A549 (cell line): ENCODE data around the gene RCBTB2.

Experiments used
- BHLHE40 ChIP-seq: IDR thresholded peaks from 2 replicates; pipeline ENCODE4 v1.6.1; 2012; ENCODE audit warnings: low read depth, low read length, inconsistent platforms
- CBX8 ChIP-seq: fragments of 200-600 bp; sonication (generic); IDR thresholded peaks from 2 replicates; pipeline ENCODE4 v1.6.1; 2016
- CHD4 ChIP-seq: fragments of 200-600 bp; sonication (generic); IDR thresholded peaks from 2 replicates; pipeline ENCODE4 v1.6.1; 2016; ENCODE audit warnings: antibody characterized with exemption, mild to moderate bottlenecking, borderline replicate concordance
- EHMT2 ChIP-seq: fragments of 200-600 bp; sonication (generic); IDR thresholded peaks from 2 replicates; pipeline ENCODE4 v1.6.1; 2016; ENCODE audit warnings: antibody characterized with exemption, low read depth, mild to moderate bottlenecking, moderate library complexity
- ELK1 ChIP-seq: fragments of 150-350 bp; IDR thresholded peaks from 2 replicates; pipeline ENCODE4 v1.6.1; 2014; ENCODE audit warnings: low read depth, mild to moderate bottlenecking, low read length
- POLR2A ChIP-seq: IDR thresholded peaks from 2 replicates; pipeline ENCODE4 v1.6.1; 2012; ENCODE audit warnings: mild to moderate bottlenecking, low read length
- ZSCAN20 ChIP-seq: fragments of 250-450 bp; sonication (Bioruptor Pico); IDR thresholded peaks from 2 replicates; pipeline ENCODE4 v1.8.0; 2022; ENCODE audit warnings: mild to moderate bottlenecking, moderate library complexity
- TF ChIP-seq, protein P1 (sequence below): fragments of >200 bp; sonication (Bioruptor Twin); formaldehyde crosslinking; IDR thresholded peaks from 3 replicates; pipeline ENCODE4 v1.5.1; 2016
- TF ChIP-seq, protein P2 (sequence below): fragments of 200-600 bp; sonication (generic); IDR thresholded peaks from 2 replicates; pipeline ENCODE4 v1.6.1; 2016; ENCODE audit warnings: antibody characterized with exemption, mild to moderate bottlenecking, moderate library complexity

GRCh38 chr13:48515732-48516131 is 17.1 kb downstream of the RCBTB2 start:
- TF ChIP-seq, protein P1, sequence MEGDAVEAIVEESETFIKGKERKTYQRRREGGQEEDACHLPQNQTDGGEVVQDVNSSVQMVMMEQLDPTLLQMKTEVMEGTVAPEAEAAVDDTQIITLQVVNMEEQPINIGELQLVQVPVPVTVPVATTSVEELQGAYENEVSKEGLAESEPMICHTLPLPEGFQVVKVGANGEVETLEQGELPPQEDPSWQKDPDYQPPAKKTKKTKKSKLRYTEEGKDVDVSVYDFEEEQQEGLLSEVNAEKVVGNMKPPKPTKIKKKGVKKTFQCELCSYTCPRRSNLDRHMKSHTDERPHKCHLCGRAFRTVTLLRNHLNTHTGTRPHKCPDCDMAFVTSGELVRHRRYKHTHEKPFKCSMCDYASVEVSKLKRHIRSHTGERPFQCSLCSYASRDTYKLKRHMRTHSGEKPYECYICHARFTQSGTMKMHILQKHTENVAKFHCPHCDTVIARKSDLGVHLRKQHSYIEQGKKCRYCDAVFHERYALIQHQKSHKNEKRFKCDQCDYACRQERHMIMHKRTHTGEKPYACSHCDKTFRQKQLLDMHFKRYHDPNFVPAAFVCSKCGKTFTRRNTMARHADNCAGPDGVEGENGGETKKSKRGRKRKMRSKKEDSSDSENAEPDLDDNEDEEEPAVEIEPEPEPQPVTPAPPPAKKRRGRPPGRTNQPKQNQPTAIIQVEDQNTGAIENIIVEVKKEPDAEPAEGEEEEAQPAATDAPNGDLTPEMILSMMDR: no peak
- no peak for TF ChIP-seq CBX8
- no peak for TF ChIP-seq POLR2A
- TF ChIP-seq, protein P2, sequence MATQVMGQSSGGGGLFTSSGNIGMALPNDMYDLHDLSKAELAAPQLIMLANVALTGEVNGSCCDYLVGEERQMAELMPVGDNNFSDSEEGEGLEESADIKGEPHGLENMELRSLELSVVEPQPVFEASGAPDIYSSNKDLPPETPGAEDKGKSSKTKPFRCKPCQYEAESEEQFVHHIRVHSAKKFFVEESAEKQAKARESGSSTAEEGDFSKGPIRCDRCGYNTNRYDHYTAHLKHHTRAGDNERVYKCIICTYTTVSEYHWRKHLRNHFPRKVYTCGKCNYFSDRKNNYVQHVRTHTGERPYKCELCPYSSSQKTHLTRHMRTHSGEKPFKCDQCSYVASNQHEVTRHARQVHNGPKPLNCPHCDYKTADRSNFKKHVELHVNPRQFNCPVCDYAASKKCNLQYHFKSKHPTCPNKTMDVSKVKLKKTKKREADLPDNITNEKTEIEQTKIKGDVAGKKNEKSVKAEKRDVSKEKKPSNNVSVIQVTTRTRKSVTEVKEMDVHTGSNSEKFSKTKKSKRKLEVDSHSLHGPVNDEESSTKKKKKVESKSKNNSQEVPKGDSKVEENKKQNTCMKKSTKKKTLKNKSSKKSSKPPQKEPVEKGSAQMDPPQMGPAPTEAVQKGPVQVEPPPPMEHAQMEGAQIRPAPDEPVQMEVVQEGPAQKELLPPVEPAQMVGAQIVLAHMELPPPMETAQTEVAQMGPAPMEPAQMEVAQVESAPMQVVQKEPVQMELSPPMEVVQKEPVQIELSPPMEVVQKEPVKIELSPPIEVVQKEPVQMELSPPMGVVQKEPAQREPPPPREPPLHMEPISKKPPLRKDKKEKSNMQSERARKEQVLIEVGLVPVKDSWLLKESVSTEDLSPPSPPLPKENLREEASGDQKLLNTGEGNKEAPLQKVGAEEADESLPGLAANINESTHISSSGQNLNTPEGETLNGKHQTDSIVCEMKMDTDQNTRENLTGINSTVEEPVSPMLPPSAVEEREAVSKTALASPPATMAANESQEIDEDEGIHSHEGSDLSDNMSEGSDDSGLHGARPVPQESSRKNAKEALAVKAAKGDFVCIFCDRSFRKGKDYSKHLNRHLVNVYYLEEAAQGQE: no peak
- no peak for TF ChIP-seq ZSCAN20 (CRISPR knock-in tag)
- no peak for TF ChIP-seq CHD4
- no peak for TF ChIP-seq ELK1
- no peak for TF ChIP-seq EHMT2
- no peak for TF ChIP-seq BHLHE40
